GM20431 (cell line): ENCODE results near the gene GATD1.
"Not testable (repeated sequence)": the region's sequence is repeated elsewhere in the genome, so short reads cannot be mapped to it uniquely, and the experiment has no call there.

Experiments
- in situ Hi-C: fragments of 300-500 bp; cut with MseI, MboI; formaldehyde crosslinking; loops from one replicate; pipeline ENCODE4 v1.15.0; 2020; ENCODE audit warnings: low sequenced_read_pairs; ENCODE audit not compliant: unreplicated experiment

Gene GATD1

DNA sequence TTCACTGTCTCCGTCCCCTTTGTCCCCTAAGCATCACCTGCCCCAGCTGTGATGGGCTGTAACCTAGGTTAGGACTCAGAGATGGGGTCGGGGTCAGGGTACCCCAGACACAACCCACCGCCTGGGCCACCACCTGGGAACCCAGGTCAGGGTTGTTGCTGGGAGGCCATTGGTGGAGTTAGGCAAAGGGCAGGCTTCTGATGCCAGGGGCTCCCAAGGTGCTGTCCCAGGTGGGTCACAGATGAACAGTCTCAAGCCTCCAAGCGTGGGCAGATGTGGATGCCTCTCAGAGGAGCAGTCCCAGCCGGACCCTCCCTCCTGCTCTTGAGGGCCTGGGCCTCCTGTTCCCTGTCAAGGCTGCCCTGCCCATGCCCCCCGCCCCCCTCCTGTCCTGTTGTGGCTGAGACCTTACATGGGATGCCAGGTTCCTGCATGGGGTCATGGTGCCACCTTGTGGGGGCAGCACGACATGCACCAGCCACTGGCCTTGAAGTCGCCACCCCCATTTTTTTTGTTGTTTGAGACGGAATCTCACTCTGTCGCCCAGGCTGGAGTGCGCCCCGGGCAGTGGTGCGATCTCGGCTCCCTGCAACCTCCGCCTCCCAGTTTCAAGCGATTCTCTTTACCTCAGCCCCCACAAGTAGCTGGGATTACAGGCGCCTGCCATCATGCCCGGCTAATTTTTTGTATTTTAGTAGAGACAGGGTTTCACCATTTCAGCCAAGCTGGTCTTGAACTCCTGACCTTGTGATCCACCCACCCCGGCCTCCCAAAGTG lies 12.1 kb downstream of the GATD1 start:
- in situ Hi-C loops: no loop called here

DNA sequence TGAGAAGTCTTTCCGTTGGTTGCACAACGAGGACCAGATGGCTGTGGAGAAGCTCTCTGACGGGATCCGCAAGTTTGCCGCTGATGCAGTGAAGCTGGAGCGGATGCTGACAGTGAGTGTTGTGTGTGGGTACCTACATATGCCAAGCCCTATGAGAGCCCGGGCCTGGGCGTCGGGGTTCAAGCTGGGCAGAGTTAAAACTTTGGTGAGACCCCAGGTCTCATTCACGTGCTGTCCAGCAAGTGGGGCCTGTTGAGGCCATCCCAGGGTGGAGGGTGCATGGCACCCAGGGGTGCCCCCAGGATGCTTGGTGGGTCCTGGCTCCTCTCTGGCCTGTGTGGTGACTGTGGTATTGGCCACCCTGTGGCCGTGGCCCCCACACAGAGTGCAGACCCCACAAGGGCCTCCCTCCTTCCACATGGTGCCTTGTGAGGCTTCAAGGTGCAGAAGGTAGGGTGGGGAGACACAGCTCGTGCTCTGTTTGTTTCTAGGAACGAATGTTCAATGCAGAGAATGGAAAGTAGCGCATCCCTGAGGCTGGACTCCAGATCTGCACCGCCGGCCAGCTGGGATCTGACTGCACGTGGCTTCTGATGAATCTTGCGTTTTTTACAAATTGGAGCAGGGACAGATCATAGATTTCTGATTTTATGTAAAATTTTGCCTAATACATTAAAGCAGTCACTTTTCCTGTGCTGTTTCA lies 12.8 kb downstream of the GATD1 start:
- in situ Hi-C loops: no loop called here

DNA sequence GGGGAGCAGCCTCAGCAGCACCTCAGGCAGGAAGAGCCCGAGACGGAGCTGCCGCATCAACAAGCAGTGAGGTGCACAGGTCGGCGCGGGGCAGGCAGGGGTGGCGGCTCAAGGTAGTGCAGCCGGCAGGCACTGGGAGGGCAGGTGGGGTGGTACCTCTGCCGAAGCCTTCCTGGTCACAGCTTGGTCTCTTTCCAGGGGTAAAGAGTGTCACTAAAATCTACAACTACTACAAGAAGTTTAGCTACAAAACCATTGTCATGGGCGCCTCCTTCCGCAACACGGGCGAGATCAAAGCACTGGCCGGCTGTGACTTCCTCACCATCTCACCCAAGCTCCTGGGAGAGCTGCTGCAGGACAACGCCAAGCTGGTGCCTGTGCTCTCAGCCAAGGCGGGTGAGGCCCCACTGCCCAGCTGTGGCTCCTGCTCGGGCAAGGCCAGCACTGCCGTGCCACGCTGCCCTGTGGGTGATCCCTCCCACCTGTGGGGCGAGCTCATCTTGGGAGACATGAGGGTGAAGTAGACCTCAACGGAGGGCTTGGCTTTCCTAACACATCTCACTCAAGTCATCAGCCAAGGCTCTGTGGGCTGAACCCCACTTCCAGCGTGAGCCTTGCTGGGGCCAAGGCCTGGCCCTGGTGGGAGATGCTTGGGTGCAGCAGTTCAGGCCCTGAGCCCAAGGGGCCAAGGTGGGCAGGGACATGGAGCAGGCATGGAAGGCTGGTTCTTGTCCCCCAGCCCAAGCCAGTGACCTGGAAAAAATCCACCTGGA lies 13.6 kb downstream of the GATD1 start:
- in situ Hi-C loops: no loop called here

DNA sequence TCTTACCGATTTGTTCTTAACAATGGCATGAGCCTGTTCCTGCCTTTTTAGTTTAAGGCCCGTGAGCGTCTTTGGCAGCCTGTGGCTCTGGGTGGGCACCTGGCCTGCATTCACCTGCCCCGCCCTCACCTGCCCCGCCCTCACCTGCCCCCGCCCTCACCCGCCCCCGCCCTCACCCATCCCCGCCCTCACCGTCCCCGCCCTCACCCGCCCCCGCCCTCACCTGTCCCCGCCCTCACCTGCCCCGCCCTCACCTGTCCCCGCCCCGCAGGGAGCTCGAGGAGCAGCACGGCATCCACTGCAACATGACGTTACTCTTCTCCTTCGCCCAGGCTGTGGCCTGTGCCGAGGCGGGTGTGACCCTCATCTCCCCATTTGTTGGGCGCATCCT lies 14.2 kb downstream of the GATD1 start:
- in situ Hi-C loops: no loop called here

DNA sequence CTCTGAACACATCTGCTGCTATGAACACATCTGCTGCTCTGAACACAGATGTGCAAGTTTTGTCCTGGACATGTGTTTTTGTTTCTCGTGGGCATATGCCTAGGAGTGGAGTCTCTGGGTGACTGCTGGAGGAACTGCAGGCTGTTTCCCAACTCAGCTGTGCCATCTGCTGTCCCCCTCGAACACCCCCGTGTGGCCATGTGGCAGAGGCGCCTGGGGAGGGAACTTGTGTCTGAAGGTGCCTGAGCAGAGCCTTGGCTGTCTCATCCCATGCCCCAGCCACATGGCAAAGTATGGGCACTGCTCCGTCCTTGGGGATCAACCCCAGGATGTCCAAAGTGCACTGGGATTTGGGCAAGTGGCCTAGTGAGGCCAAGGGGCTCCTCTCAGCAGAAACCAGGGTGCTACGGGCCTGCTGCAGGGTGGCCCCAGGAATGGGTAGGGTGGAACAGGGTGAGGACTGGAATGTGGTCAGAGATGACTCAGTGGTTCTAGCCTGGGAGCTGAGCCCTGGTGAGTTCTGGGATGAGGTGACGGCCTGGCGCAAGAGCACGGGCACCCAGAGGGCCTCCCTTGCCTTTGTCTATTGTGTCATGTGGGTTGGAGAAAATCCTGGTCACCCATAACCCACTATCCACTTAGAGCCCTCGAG lies 14.7 kb downstream of the GATD1 start:
- in situ Hi-C loops: no loop called here

DNA sequence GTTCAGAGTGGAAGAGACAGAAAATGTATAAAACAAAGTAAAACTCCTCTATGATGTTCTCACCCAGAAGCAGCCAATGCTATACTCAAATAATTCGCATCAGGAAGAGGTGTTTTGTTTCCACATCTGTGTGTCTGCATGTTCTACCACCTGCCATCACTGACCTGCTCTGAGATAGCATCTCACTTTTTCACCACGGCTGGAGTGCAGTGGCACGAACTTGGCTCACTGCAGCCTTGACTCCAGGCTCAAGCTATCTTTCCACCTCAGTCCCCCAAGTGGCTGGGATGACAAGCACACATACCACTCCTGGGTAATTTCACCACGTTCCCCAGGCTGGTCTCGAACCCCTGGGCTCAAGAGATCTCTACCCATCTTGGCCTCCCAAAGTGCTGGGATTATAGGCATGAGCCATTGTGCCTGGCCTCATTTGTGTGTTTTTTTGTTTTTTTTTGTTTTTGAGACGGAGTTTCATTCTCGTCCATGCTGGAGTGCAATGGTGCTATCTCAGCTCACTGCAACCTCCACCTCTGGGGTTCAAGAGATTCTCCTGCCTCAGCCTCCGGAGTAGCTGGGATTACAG lies 15.7 kb downstream of the GATD1 start:
- in situ Hi-C loops: no loop called here

DNA sequence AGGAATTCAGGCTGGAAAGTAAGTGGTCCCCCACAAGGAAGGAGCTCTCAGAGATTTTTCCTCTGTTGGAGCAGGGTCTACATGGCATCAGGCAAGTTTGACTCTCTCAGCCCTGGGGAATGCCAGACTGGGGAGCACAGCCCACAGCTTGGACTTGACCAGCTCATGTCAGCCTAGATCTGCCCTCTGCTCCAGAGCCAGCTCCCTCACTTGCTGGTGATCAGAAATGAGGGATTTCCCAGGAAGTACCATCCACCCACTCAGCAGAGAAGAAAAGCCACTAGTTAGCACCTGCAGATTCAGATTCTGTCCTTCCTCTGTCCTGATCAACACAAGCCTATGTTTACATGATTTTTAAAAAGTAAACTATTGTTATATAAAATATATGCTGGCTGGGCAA lies 17.1 kb downstream of the GATD1 start:
- in situ Hi-C loops: no loop called here

DNA sequence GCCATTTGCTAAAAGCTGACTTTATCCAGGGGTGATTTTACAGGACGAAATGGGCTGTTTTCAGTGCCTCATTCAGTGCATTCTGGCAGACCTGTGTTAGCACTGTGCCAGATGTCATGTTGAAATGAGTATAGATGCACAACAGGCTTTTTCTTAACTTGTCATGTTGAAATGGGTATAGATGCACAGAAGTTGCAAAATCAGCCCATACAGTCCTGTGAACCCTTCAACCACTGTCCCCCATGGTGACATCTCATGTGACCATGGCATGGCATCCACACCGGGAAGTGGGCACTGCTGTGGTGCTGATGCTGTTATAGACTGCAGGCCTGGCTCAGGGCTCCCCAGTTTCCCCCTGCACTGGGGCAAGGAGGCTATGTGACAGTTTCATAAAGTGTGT lies 27.6 kb downstream of the GATD1 start:
- in situ Hi-C loops: no loop called here

DNA sequence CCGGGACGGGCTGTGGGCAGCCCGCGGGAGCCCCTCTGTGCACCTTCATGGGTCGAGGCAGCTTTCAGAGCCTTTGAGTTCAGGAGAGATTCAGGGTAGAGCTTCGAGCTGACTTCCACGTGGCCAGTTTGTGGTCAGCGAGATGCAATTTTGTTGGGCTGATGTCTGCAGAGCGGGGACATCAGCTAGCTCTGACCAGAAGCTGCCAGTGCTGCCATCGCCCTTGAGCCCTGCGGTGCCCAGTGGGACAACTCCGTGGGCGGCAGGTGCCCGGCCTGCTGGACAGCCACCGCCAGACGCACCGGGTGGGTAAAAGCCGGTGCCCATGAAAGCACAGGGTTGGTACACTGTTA lies 29.3 kb downstream of the GATD1 start:
- in situ Hi-C loops: no loop called here

DNA sequence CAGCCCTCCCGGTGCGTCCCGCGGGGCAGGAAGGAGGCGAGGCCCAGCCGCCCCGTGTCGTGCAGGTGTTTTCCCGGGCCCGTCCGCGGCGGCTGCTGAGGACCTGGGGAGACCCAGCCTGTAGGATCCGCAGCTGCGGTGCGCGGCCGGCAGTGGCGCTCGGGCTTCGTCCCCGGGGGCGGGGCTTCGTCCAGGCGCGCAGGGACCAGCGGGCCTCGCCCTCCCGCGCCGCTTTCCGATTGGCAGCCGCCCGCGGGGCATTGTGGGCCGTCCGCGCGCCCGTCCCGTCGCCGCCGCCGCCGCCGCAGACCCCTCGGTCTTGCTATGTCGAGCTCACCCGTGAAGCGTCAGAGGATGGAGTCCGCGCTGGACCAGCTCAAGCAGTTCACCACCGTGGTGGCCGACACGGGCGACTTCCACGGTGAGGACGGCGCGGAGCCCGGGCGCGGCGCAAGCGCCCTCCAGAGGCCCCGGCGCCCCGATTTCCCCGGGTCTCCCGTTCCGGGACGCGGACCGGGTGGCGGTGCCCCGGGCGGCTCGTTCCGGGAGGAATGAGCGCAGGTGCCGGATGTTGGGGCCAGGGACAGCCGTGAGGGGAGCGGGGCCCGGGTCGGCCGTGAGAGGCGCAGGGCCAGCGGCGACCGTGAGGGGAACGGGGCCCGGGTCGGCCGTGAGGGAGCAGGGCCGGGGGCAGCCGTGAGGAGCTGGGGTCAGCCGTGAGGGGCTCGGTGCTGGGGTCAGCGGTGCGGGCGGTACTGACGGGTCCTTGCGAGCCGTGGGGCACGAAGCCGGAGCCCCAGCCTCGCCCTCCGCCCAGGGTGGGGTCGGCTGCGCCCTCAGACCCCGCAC lies 29.9 kb downstream of the GATD1 start, which contains the start of gene TALDO1:
Gene TALDO1, plus strand, starts transcription at position 307 of the 849 bp plus-strand sequence. Its CDS starts 18 bp downstream, at position 325.
- in situ Hi-C loops: no loop called here

DNA sequence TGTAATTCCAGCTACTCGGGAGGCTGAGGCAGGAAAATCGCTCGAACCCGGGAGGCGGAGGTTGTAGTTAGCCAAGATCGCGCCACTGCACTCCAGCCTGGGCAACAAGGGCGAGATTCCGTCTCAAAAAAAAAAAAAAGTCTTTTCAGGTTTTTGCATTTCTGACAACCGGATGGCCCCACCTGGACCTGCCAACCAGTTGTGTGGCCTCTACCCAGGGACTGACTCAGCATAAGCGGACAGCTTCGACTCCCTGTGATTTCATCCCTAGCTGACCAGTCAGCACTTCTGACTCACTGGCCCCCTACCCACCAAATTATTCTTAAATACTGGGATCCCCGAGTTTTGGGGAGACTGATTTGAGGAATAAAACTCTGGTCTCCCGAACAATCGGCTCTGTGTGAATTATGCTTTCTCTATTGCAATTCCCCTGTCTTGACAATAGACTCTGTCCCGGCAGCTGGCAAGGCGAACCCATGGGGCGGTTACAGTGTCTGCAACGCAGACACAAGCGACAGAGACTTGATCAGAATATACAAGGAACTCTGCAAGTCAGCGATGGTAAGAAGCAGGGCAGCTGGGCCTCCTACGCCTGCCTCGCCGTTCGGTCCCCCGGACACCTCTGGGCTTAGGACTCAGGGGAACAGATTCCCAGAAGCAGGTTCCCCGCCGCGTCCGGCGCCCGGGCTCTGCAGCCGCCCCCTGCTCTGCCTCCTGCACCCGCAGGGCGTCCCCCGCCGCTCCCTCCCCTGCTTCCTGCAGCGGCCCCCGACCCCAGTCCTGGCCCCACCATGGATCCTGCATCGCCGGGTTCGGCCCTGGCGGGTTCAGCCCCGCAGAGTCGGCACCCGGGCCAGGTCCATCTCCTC lies 30.8 kb downstream of the GATD1 start:
- in situ Hi-C loops: no loop called here

DNA sequence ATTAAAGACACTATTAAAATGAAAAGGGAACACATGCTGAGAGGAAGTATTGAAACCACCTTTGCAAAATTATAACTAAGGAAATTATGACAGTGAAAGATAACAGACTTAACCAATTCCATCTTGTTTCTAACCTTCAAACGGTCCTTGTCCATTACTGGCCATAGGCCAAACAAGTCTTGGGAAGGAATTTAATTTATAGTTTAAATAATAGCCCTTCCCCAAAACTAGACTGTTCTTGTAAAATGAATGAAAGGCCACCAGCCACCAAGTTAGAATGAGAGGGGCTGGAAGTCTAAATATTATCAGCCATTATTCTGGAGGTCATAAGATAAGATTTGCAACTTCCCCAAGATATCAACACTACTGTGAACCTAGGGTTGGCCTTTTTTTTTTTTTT lies 31.9 kb downstream of the GATD1 start:
- in situ Hi-C loops: no loop called here

DNA sequence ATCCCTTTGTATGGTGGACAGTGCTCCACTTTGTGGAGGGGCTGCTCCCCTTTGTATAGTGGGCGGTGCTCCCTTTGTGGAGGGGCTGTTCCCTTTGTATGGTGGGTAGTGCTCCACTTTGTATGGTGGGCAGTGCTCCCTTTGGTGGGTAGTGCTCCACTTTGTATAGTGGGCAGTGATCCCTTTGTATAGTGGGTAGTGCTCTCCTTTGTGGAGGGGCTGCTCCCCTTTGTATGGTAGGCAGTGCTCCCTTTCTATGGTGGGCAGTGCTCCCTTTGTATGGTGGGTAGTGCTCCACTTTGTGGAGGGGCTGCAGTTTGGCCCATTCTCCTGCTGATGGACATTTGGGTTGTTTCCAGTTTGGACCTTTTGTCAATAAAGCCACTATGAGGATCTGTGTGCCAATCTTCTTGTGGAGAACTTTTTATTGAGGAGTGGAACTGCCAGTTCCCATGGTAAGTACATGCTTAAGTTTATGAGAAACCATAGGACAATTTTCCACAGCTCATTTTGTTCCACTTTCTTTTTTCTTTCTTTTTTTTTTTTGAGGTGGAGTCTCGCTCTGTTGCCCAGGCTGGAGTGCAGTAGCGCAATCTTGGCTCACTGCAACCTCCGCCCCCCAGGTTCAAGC lies 34.6 kb downstream of the GATD1 start:
- in situ Hi-C loops: no loop called here

DNA sequence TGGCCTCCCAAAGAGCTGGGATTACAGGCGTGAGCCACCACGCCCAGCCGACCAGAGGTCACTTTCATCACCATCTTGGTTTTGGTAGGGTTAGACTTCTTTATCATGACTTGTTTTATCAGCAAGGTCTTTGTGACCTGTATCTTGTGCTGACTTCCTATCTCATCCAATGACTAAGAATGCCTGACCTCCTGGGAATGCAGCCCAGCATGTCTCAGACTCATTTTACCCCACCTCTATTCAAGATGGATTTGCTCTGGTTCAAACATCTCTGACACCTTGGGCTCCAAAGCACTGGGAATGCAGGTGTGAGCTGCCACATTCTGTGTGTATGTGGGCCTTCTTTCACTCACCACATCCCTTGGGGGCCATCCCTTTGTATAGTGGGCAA lies 35.1 kb downstream of the GATD1 start:
- in situ Hi-C loops: no loop called here

DNA sequence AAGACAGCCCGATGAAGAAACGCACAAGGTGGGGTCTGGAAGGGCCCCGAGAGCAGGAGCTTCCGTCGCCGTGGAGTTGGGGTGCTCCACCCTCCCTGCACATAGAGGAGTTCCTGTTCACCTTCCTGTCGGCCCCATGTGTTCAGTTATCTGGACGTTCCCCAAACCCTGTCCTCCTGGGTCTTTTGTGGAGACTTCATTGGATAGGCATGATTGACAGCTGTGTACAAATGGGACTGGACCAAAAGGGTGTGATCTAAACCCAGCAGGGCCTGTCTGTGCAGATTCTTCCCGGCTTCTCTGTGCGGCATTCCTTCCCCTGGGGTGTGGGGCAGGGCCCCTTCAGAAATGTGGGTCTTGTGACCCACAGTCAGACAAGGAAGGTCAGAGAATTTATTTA lies 39.4 kb downstream of the GATD1 start:
- in situ Hi-C loops: not testable (repeated sequence)

DNA sequence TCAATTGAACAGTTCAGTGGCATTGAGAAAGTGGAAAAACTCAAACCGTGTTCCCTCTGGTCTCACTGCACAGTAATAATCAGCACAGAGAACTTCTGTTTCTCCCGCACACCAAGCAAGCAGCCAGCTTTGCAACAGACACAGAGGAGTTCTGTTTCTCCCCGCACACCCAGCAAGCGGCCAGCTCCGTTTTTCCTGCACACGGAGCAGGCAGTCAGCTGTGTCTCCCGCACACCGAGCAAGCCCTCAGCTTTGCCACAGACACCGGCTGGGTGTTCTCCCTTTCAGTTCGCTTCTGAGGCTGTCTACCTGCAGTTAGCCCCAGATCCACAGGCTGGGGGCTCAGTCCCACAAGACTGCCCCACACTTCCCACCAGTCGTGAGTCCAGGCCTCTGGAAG lies 39.9 kb downstream of the GATD1 start:
- in situ Hi-C loops: no loop called here

DNA sequence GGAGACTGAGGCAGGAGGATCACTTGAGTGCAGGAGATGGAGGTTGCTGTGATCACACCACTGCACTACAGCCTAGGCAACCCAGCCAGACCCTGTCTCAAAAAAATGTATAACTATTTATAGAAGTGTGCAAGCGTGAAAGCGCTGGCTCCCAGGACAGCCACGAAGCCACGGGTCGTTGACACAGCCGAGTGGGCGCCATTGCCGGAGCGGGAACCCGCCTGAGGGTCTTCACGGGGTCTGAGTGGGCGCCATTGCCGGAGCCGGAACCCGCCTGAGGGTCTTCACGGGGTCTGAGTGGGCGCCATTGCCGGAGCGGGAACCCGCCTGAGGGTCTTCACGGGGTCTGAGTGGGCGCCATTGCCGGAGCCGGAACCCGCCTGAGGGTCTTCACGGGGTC lies 42.7 kb downstream of the GATD1 start:
- in situ Hi-C loops: not testable (repeated sequence)

DNA sequence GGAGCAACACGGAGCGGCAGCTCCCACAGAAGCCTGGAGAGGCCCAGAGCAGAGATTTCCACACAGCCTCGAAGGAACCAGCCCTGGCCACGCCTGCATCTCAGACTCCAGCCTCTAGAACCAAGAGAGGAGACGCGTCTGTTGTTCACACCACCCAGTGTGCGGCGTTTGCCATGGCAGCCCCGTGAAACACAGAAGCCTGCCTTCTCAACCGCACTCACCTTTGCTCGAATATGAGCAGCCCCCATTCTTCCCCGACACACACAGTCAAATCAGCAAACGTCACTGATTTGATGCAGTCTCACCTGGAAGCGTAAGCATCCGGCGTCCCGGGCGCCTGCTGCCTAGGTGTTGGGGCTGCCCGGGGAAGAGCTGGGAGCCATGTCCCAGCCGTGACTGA lies 44.2 kb downstream of the GATD1 start:
- in situ Hi-C loops: no loop called here
